NOMO-1 treated with dmso at 0.1 percent for 144 hours (cell line): ENCODE data around the gene NFAT5.

Experiments used
- DNase-seq: peaks from one replicate; lab custom pipeline; 2025; ENCODE audit not compliant: unreplicated experiment; lab: John Stamatoyannopoulos, UW

The NFAT5 gene

GRCh38 chr16:69701866-69702265 lies 136.1 kb downstream of the NFAT5 start:
- DNase-seq: no peak

DNA sequence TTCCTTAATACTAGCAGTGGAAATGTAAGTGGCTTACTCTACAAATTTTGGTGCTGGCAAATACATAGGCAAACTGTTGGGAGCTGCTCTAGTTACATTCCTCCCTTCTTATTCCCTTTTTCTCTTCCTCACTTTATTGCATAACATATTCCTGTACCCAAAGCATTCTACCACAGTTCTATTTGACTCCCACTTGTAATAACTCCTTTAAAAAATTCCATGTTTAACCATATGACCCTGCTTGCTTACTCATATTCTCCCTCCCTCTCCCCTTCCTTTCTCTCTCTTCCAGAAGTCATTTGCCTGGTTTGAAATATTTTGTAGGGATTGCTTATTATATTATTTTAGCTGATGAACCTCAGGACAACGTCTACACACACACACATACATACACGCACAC lies 137.9 kb downstream of the NFAT5 start:
- no peak for DNase-seq

GRCh38 chr16:69706256-69706974 lies 140.6 kb downstream of the NFAT5 start:
- peak; percentile 4 for DNase-seq

- no peak for DNase-seq
Observed at GRCh38 chr16:69706975-69707340, 141.2 kb downstream of the NFAT5 start.

DNA sequence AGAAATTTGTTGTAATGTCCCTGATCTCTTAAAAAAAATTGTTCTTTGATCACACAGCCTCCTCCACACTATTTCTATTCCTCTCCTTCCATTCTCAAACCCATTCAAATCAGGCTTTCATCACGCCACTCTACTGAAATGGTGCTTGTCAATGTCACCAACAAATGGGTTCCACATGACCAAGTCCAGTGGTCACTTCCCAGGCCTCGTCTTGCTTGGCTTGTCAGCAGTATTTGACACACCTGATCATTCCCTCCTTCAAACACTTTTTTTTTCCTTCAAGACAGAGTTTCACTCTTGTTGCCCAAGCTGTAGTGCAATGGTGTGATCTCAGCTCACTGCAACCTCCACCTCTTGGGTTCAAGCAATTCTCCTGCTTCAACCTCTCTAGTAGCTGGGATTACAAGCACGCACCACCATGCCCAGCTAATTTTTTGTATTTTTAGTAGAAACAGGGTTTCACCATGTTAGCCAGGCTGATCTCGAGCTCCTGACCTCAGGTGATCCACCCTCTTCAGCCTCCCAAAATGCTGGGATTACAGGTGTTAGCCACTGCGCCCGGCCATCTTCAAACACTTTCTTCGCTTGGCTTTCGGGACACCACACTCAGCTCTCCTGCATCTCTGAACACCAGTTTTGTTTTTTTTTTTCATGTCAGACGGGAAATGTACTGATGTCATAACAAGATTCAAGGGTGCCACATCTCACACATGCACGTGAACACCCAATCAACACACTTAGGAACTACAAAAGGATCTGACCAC lies 142.3 kb downstream of the NFAT5 start:
- DNase-seq: no peak

DNA sequence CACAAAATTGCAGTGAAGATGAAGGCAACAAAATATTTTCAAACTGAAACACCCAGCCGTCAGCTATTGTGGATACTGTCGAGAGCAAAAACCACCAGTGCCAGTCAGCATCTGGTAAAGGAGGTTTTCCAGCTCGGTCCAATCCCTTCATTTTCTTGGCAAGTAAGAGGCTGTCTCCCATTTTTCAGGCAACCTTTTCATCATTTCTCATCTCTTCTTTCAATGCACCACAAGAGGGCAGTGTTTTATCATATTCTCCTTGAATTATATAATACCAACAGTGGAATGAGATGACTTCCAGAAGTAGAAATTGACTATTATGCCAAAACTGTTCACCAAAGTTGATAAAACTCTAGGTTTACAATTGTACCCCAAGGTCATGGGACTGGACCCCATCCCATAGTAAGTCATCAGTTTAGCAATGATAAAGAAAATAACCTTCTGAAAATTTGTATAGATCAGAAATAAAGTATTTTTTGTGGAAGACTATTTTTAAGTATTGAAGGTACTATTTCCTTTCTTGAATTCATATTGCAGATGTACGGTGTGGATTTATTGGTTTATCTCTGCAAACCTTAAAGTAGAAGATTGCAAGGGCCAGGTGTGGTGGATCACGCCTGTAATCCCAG lies 143.8 kb downstream of the NFAT5 start:
- DNase-seq: peak; percentile 13

DNA sequence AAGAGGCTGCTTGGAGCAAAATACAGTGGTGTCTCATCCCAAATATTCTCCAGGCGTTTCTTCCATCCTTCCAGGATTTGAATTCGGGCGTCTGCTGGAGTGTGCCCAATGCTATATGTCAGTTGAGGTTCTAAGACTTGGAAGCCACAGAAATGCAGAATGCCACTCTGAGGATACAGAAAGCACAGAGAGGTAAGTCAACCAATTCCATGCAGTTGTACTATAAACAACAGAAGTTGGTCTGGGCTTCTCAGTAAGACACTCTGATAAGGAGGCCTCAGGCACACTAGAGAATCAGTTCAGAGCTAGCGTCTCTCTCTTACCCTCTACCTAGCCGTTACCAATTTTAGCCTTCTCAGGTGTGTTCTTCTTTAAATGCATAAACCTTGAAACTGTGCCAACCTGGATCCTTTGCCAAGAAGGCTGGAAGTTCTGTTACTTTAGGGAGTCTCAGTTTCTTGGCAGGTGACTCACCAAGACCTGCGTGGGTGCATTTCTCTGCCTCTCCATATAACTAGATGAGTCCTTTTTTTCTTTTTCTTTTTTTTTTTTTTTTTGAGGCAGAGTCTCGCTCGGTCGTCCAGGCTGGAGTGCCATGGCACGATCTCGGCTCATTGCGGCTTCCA lies 145.5 kb downstream of the NFAT5 start:
- DNase-seq: no peak

DNA sequence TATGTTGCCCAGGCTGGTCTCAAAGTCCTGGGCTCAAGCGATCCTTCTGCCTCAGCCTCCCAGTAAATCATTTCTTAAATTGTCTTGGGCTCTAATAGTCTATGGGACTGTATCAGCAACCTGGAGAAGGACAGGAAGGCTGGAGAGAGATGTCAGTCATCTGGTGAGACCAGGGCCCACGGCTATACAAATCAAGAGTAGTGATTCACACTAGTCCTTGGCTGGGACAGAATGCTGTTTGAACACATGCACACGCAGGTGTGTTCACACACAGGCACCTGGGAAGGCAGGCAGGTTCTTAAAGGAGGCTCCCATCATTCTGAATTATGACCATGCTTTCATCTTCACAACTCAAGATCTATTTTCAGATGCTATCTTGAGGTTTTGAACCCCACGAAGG lies 146.5 kb downstream of the NFAT5 start:
- no peak for DNase-seq

- no peak for DNase-seq
Observed at GRCh38 chr16:69712914-69713581, 147.3 kb downstream of the NFAT5 start.

DNA sequence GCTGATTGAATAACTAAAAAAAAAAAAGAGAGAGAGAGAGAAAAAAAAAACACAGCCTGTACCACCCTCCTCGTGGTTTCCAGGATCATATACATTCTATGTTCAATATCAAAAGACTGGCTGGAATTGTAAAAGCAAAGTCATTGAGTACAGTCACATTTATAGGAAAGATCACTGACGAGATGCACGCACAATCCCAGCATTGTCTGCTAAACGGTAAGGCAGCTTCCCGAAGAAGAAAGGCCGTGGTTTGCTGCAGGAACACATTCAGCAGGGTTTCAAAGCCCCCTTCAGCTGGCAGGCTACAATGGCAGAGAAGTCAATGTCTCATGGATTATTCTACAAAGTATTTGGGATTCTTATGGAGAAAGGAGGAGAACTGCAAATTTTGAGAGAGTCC lies 151.3 kb downstream of the NFAT5 start:
- DNase-seq: no peak

GRCh38 chr16:69718111-69718764 lies 152.5 kb downstream of the NFAT5 start:
- no peak for DNase-seq

- no peak for DNase-seq
Observed at GRCh38 chr16:69720822-69721430, 155.2 kb downstream of the NFAT5 start.

DNA sequence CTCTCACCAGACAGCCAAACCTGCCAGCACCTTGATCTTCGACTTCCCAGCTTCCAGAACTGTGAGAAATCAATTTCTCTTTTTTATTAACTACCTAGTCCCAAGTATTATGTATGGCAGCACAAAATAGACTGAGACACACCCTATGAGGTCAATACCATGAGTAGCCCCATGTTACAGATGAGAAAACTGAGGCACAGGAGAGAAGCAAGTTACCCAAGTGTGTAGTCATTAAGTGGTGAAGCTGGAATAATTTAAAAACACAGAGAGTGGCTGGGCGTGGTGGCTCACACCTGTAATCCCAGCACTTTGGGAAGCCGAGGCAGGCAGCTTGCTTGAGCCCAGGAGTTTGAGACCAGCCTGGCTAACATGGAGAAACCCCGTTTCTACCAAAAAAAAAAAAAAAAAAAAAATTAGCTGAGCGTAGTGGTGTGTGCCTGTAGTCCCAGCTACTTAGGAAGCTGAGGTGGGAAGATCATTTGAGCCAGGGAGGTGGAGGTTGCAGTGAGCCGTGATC lies 155.7 kb downstream of the NFAT5 start:
- DNase-seq: no peak

- no peak for DNase-seq
Observed at GRCh38 chr16:69724414-69724873, 158.7 kb downstream of the NFAT5 start.

DNA sequence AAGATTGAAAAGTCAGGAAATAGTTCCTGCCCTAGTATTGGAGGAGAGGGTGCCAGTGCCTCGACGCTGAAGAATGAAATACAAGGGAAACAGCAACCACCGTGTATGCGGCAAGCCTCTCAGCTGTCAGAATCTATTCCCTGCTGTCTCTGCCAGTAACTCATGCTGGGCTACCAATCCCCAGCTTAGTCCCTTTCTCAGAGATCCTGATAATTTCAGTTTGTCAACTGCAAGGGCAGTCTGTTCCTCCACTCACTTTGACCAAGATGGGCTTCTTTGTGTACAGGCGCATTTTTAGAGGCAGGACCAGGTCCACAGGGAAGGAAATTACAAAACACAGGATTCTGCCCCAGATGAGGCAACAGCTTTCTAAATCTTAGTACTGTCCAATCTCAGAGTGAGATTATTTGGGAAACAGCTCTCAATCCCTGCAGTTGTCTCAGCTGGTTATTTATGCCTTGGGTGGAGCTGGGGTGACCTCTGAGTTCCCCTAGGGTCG lies 159.3 kb downstream of the NFAT5 start:
- no peak for DNase-seq

DNA sequence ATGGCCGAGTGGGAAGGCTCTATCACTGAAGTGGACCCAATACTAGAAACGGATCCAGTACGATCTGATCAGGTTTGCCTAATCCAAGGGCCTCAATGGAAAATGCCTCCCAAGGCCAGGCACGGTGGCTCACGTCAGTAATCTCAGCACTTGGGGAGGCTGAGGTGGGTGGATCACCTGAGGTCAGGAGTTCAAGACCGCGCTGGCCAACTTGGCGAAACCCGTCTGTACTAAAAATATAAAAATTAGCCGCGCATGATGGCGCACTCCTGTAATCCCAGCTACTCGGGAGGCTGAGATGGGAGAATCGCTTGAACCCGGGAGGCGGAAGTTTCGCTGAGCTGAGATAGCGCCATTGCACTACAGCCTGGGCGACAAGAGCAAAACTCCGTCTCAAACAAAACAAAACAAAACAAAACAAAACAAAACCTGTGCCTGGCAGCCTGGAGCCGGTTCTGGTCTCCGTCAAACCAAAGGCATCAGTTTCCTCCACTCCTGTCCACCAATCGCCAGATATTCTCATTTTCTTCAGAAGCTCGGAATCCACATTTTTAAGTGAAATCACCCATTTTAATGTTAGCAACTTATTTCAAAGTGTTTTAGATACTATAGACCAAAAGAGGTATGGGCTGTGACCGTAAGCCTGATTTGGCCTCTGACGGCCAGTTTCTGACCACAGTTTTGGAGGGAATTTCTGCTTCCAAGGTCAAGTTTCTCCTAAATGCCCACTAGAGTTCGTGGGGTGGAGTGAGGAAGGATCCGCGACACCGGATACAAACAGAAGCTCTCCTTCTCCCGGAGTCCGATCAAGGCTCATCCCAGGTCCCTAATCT lies 159.9 kb downstream of the NFAT5 start:
- no peak for DNase-seq

GRCh38 chr16:69726313-69727060 lies 160.7 kb downstream of the NFAT5 start, which contains the start of gene NQO1:
Gene NQO1 (minus strand): TSS chr16:69726560. CDS start chr16:69726439, 121 bp downstream.
- DNase-seq: peak; percentile 96

DNA sequence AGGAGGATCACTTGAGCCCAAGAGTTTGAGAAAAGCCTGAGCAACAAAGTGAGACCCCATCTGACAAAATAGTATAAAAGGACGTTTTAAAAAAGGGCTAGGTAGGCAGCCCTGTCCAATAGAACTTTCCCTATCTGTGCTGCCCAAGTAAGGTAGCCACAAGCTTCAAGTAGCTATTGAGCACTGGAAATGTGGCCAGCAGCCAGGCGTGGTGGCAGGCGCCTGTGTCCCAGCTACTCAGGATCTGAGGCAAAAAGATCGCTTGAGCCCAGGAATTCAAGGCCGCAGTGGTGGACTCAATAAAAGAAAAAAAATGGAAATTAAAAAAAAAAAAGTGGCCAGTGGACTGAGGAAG lies 162.1 kb downstream of the NFAT5 start:
- DNase-seq: no peak
